SK-N-SH (cell line): Measurements from ENCODE around the gene TMEM123. TPM values are rescaled to one million over a fixed set of nuclear protein-coding genes. Genes with fewer than 3 reads are reported as not detected.
"Not testable (repeated sequence)": the region's sequence is repeated elsewhere in the genome, so short reads cannot be mapped to it uniquely, and the experiment has no call there.

Experiments used
- CTCF ChIA-PET: fragments of 300-600, 350-600 bp; formaldehyde crosslinking; extraction: SDS; loops from one replicate; lab custom pipeline; 2021; lab: Yijun Ruan, JAX
- POLR2A ChIA-PET: fragments of 350-600 bp; sonication (Branson Sonifier 250); formaldehyde crosslinking; extraction: SDS; loops from one replicate; lab custom pipeline; 2020; ENCODE audit warnings: antibody characterized with exemption, inconsistent platforms; lab: Yijun Ruan, JAX
- DNase-seq: peaks from one replicate; pipeline ENCODE4 v3.0.0; 2012
- H2AFZ ChIP-seq: fragments of 200-600 bp; sonication (generic); 2 replicates; pipeline ENCODE4 v1.8.1; 2016; ENCODE audit warnings: antibody characterized with exemption, mild to moderate bottlenecking, low read depth
- H3F3A ChIP-seq: fragments of 200-600 bp; sonication (generic); replicated peaks from 2 replicates; pipeline ENCODE3; 2016; ENCODE audit warnings: antibody characterized with exemption, mild to moderate bottlenecking; ENCODE audit not compliant: insufficient read depth
- H3K27ac ChIP-seq, 2 experiments: fragments of 200-500 bp in 1 of 2; fragments of 200-600 bp in 1 of 2; sonication (Bioruptor generic) in 1 of 2; sonication (generic), shearing (Covaris generic) in 1 of 2; 2 replicates each; pipeline versions ENCODE4 v1.5.1 to v1.6.1; 2014 to 2016; ENCODE audit warnings: low read depth in 2 of 2, inconsistent platforms in 1 of 2, low read length in 1 of 2, mild to moderate bottlenecking in 1 of 2, mixed read lengths in 1 of 2
- H3K27me3 ChIP-seq: fragments of 200-600 bp; sonication (generic), shearing (Covaris generic); 2 replicates; pipeline ENCODE4 v1.6.1; 2016; ENCODE audit warnings: mixed run types; ENCODE audit not compliant: insufficient read depth
- H3K36me3 ChIP-seq, 2 experiments: fragments of 200-500 bp in 1 of 2; fragments of 200-600 bp in 1 of 2; sonication (Bioruptor generic) in 1 of 2; sonication (generic) in 1 of 2; replicated peaks in 1 of 2; 2 replicates each; pipeline versions ENCODE3 to v1.5.1; 2014 to 2016; ENCODE audit warnings: low read length in 1 of 2, mild to moderate bottlenecking in 1 of 2; ENCODE audit not compliant: insufficient read depth in 2 of 2, control insufficient read depth in 1 of 2
- H3K4me1 ChIP-seq, 2 experiments: fragments of 200-500 bp in 1 of 2; fragments of 200-600 bp in 1 of 2; sonication (Bioruptor generic) in 1 of 2; sonication (generic), shearing (Covaris generic) in 1 of 2; 2 replicates each; pipeline versions ENCODE4 v1.5.1 to v1.6.1; 2014 to 2016; ENCODE audit warnings: low read depth in 1 of 2, low read length in 1 of 2, mixed run types in 1 of 2; ENCODE audit not compliant: insufficient read depth in 2 of 2, control insufficient read depth in 1 of 2
- H3K4me2 ChIP-seq: fragments of 200-600 bp; sonication (generic), shearing (Covaris generic); 2 replicates; pipeline ENCODE4 v1.6.1; 2017; ENCODE audit warnings: mixed run types
- H3K4me3 ChIP-seq, 2 experiments: fragments of 200-500 bp in 1 of 2; fragments of 200-600 bp in 1 of 2; sonication (Bioruptor generic) in 1 of 2; sonication (generic), shearing (Covaris generic) in 1 of 2; 2 replicates each; pipeline versions ENCODE4 v1.5.1 to v1.8.1; 2014 to 2016; ENCODE audit warnings: low read depth in 2 of 2, inconsistent platforms in 1 of 2, low read length in 1 of 2, mild to moderate bottlenecking in 1 of 2, mixed read lengths in 1 of 2, moderate library complexity in 1 of 2
- H3K79me2 ChIP-seq: fragments of 200-600 bp; sonication (generic); 2 replicates; pipeline ENCODE4 v1.8.1; 2017; ENCODE audit warnings: mild to moderate bottlenecking; ENCODE audit not compliant: insufficient read depth
- H3K9ac ChIP-seq: fragments of 200-600 bp; sonication (generic); 2 replicates; pipeline ENCODE4 v1.6.1; 2017; ENCODE audit warnings: mixed run types
- H3K9me2 ChIP-seq: fragments of 200-600 bp; sonication (generic); 2 replicates; pipeline ENCODE4 v1.6.1; 2017; ENCODE audit warnings: mixed run types
- H3K9me3 ChIP-seq: fragments of 200-600 bp; sonication (generic); 2 replicates; pipeline ENCODE4 v1.6.1; 2017; ENCODE audit warnings: mixed run types, mild to moderate bottlenecking, moderate library complexity
- H4K20me1 ChIP-seq: fragments of 200-600 bp; sonication (generic); 2 replicates; pipeline ENCODE4 v1.6.1; 2017; ENCODE audit warnings: mild to moderate bottlenecking, mixed run types; ENCODE audit not compliant: insufficient read depth
- EP300 ChIP-seq, 2 experiments: IDR thresholded peaks; 2 replicates each; pipeline versions ENCODE4 v1.4.0 to v1.6.1; 2012; ENCODE audit warnings: borderline replicate concordance in 1 of 2, low read depth in 1 of 2, low read length in 1 of 2
- FOSL2 ChIP-seq: IDR thresholded peaks from 2 replicates; pipeline ENCODE4 v1.4.0; 2012; ENCODE audit warnings: low read depth, mild to moderate bottlenecking, moderate library complexity, borderline replicate concordance
- FOXJ3 ChIP-seq: sonication (generic); formaldehyde crosslinking; IDR thresholded peaks from 2 replicates; pipeline ENCODE4 v1.5.1; 2020; ENCODE audit warnings: mild to moderate bottlenecking, missing genetic modification reagents
- FOXM1 ChIP-seq: IDR thresholded peaks from 2 replicates; pipeline ENCODE4 v1.4.0; 2012; ENCODE audit warnings: low read depth, mild to moderate bottlenecking
- JUND ChIP-seq: IDR thresholded peaks from 2 replicates; pipeline ENCODE4 v1.4.0; 2012
- MEF2A ChIP-seq: IDR thresholded peaks from 2 replicates; pipeline ENCODE4 v1.4.0; 2012; ENCODE audit warnings: low read depth, borderline replicate concordance
- MXI1 ChIP-seq: IDR thresholded peaks from 2 replicates; pipeline ENCODE4 v1.6.1; 2012; ENCODE audit warnings: mild to moderate bottlenecking, low read depth, low read length, improper control_type of control experiment
- NFIC ChIP-seq: IDR thresholded peaks from 2 replicates; pipeline ENCODE4 v1.4.0; 2012; ENCODE audit warnings: borderline replicate concordance
- NRF1 ChIP-seq: IDR thresholded peaks from 2 replicates; pipeline ENCODE4 v1.6.1; 2012; ENCODE audit warnings: low read depth, mild to moderate bottlenecking, low read length
- REST ChIP-seq: IDR thresholded peaks from 2 replicates; pipeline ENCODE4 v1.6.1; 2012; ENCODE audit warnings: mild to moderate bottlenecking, low read depth, low read length, moderate library complexity
- YY1 ChIP-seq: IDR thresholded peaks from 2 replicates; pipeline ENCODE4 v1.4.0; 2012; ENCODE audit warnings: low read depth, mild to moderate bottlenecking
- WGBS: methylation state at CpG from one replicate; pipeline ENCODE4 v1.1.6; 2017; ENCODE audit warnings: low lambda C conversion rate; 5-methylcytosine and 5-hydroxymethylcytosine counted together
- polyA plus RNA-seq, 3 experiments: library from polyadenylated mRNA; depleted of rRNA; stranded (reverse); fragments of >200 nt; gene quantifications; 2 replicates each; pipeline ENCODE4 v1.2.3, GENCODE V29; 2012
- TF ChIP-seq, protein P1 (sequence below): IDR thresholded peaks from 2 replicates; pipeline ENCODE4 v1.4.0; 2012; ENCODE audit warnings: low read depth
- TF ChIP-seq, protein P2 (sequence below): fragments of 200-600 bp; sonication (generic); IDR thresholded peaks from 2 replicates; pipeline ENCODE4 v1.6.1; 2017; ENCODE audit warnings: antibody characterized with exemption, mild to moderate bottlenecking, moderate library complexity

Gene TMEM123
- polyA plus RNA-seq, 1 of the 3 experiments (the other 2 are of a cell fraction), result 86.1 TPM

GRCh38 chr11:102375720-102376399 lies 76.7 kb downstream of the TMEM123 start:
- Histone ChIP-seq H3K4me2 (no peak overlapping the region), H4K20me1 (peaks cover 9% of the 10 kb centered on the region; the same call in 1 of the 2 replicates), H3K9me2 (no peaks in the 10 kb centered on the region), H3K9me3 (no peaks in the 10 kb centered on the region), H3K27me3 (no peaks in the 10 kb centered on the region), H3K79me2 (peaks cover 78% of the 10 kb centered on the region), H3K4me1 (no peaks in the 10 kb centered on the region; a peak in 1 of 4 replicates), H3F3A (no peaks in the 10 kb centered on the region), H3K36me3 (peaks cover 40 to 56% of the 10 kb centered on the region in 2 experiments), H3K9ac (no peak overlapping the region), H3K4me3 (no peak overlapping the region), H3K27ac (no peak overlapping the region), H2AFZ (no peak overlapping the region)
- WGBS, result 99% methylated on average over 5 of the region's 5 CpGs
- TF ChIP-seq FOXJ3, result no peak
- TF ChIP-seq, protein P1, sequence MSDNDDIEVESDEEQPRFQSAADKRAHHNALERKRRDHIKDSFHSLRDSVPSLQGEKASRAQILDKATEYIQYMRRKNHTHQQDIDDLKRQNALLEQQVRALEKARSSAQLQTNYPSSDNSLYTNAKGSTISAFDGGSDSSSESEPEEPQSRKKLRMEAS, result no peak
- no peak for TF ChIP-seq JUND
- no peak for TF ChIP-seq YY1
- no peak for TF ChIP-seq FOSL2
- no peak for TF ChIP-seq NRF1
- TF ChIP-seq EP300 (IDR thresholded peaks at IDR 0.05; ENCODE audit: borderline replicate concordance in 1 of 2, low read depth in 1 of 2, low read length in 1 of 2), result no peak
- TF ChIP-seq NFIC, result no peak
- TF ChIP-seq REST, result no peak
- TF ChIP-seq MEF2A, result no peak
- TF ChIP-seq MXI1, result no peak
- no peak for TF ChIP-seq FOXM1
- TF ChIP-seq, protein P2, sequence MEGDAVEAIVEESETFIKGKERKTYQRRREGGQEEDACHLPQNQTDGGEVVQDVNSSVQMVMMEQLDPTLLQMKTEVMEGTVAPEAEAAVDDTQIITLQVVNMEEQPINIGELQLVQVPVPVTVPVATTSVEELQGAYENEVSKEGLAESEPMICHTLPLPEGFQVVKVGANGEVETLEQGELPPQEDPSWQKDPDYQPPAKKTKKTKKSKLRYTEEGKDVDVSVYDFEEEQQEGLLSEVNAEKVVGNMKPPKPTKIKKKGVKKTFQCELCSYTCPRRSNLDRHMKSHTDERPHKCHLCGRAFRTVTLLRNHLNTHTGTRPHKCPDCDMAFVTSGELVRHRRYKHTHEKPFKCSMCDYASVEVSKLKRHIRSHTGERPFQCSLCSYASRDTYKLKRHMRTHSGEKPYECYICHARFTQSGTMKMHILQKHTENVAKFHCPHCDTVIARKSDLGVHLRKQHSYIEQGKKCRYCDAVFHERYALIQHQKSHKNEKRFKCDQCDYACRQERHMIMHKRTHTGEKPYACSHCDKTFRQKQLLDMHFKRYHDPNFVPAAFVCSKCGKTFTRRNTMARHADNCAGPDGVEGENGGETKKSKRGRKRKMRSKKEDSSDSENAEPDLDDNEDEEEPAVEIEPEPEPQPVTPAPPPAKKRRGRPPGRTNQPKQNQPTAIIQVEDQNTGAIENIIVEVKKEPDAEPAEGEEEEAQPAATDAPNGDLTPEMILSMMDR, result no peak
- ChIA-PET CTCF (interaction anchor here (1.0 to 2.2 kb wide), 3 partner anchors 9 to 120 kb away, joined by 3 to 10 read pairs (median 3); no protein-coding TSS in a partner anchor), POLR2A (no interaction called here)
- no peak for DNase-seq

DNA sequence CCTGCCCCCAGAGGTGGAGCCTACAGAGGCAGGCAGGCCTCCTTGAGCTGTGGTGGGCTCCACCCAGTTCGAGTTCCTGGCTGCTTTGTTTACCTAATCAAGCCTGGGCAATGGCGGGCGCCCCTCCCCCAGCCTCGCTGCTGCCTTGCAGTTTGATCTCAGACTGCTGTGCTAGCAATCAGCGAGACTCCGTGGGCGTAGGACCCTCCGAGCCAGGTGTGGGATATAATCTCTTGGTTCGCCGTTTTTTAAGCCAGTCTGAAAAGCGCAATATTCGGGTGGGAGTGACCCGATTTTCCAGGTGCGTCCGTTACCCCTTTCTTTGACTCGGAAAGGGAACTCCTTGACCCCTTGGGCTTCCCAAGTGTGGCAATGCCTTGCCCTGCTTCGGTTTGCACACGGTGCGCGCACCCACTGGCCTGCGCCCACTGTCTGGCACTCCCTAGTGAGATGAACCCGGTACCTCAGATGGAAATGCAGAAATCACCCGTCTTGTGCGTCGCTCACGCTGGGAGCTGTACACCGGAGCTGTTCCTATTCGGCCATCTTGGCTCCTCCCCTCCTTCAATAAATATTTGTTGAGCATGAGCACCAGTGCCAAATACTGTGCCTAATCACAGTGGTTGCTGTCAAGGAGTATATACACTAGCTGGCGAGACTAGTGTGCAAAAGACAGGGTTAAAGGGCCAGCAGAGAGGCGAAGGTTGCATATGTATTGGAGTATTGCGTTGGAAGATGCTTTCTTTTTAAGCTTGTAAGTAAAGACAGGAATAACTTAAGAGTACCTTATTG lies 77.7 kb downstream of the TMEM123 start:
- H4K20me1 ChIP-seq, H3K4me1 ChIP-seq, H3K9me3 ChIP-seq, DNase-seq, H2AFZ ChIP-seq, H3K27me3 ChIP-seq, H3K4me2 ChIP-seq, H3F3A ChIP-seq, H3K9ac ChIP-seq, H3K9me2 ChIP-seq, H3K4me3 ChIP-seq, H3K27ac ChIP-seq, POLR2A ChIA-PET: not testable (repeated sequence)
- Histone ChIP-seq H3K79me2 (peaks cover 72% of the 10 kb centered on the region), H3K36me3 (peaks cover 35 to 46% of the 10 kb centered on the region in 2 experiments)
- CTCF ChIA-PET, result interaction anchor here (1.0 to 2.2 kb wide), 2 partner anchors 15 to 121 kb away, joined by 3 to 10 read pairs; no protein-coding TSS in a partner anchor
- 91% methylated on average over 24 of the region's 31 CpGs for WGBS
